ENCODE results near the gene FGD5. TPM values are rescaled to one million over a fixed set of nuclear protein-coding genes. Genes with fewer than 3 reads are reported as not detected.
A peak's percentile ranks its signal among the peaks of the same experiment; 100 is the strongest.

FGD5 gene
- total and polyA plus RNA-seq, 9 of the 15 experiments (the other 6 are each of a cell fraction or from before 2014, with no cell fraction given) = 0.18 TPM; not detected in 8

DNA sequence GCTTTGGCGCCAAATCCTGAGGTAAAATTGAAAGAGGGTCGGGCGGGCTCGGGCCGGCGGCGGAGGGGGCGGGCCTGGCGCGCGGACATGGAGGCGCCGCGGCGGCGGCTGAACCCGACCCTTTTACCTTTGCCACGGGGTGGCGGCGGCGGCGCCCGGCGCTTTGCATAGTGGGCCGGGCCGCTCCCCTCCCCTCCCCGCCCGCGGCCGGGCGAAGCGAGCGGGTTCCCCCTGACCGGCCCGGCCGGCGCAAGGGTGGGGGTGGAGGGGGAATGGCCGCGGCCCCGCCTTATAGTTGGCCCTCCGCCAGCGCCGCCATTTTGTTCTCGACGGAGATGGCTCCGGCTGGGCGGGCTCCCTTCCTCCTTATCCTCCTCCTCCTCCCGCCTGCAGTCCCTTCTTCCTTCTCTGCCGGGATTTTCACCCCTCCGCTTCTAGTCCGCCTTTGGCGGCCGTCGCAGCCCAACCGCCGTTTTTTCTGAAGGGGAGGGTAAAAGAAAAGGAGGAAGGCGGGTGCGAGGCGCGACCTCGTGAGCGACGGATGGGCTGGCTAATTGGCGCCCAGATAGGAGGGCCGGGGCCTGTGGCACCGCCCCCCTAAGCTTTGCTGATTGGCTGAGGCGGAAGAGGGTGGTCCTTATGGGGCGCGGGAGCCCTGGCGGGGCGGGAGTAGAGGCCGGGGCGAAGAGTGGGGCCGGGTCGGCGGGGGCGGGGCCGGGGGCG, 129.3 kb downstream of the FGD5 start:
- WGBS (ENCODE audit: insufficient coverage, low coverage, missing lambda C conversion rate) = 1% methylated on average over 43 of the region's 79 CpGs
- Histone ChIP-seq H3K9me3 (replicated peaks; ENCODE audit: control insufficient read depth, insufficient read depth, low read depth, low read length) (no peaks in the 10 kb centered on the region), H2AFZ (ENCODE audit: low read depth, low read length) (peak overlapping the region; percentile 99), H3K4me3 (peak overlapping the region; percentile 85), H3K27me3 (ENCODE audit: control insufficient read depth in 2 of 2, insufficient read depth in 2 of 2, low read length in 2 of 2) (no peaks in the 10 kb centered on the region), H3K9ac (ENCODE audit: insufficient read depth in 1 of 2, low read depth in 2 of 2, low read length in 2 of 2) (peak overlapping the region; percentile 96 to 99), H3K9me1 (ENCODE audit: control insufficient read depth, insufficient read depth, low read length) (no peaks in the 10 kb centered on the region), H3K27ac (ENCODE audit: extremely low read depth, low read depth, low read length) (peak overlapping the region; percentile 99), H3K36me3 (ENCODE audit: control insufficient read depth, insufficient read depth, low read length) (peaks cover 49% of the 10 kb centered on the region), H4K20me1 (replicated peaks; ENCODE audit: control insufficient read depth, insufficient read depth, low read length) (no peaks in the 10 kb centered on the region; the same call in 1 of the 2 replicates), H3K4me2 (ENCODE audit: insufficient read depth, low read length) (peak overlapping the region; percentile 99; the same call in 1 of the 2 replicates), H3K79me2 (ENCODE audit: control insufficient read depth, insufficient read depth, low read length) (peaks cover 82% of the 10 kb centered on the region), H3K4me1 (replicated peaks in 1 of 2; ENCODE audit: control insufficient read depth in 2 of 2, insufficient read depth in 2 of 2, low read length in 2 of 2) (peaks cover 5 to 31% of the 10 kb centered on the region in 2 experiments)
- DNase-seq (ENCODE audit: extremely low read depth in 1 of 4, low spot score in 3 of 4) (peak; percentile 99 to 100 (median 99)), FAIRE-seq (peak; percentile 89), ATAC-seq (peak; percentile 94)
- CTCF ChIA-PET (ENCODE audit: low intra/inter-chr PET ratio) = no interaction called here
- BruUV-seq (replicated peaks) = no TSS peak
- intact Hi-C loops (cut with micrococcal nuclease) (loop anchor here (2.0 kb wide), 1 partner anchor 105 kb away; no protein-coding TSS in a partner anchor), in situ Hi-C loops (cut with MboI) (no loop called here)
- POLR2A ChIA-PET = interaction anchor here (0.5 to 1.7 kb wide), 13 partner anchors 10 to 575 kb away, joined by 3 to 12 read pairs (median 4); no protein-coding TSS in a partner anchor
- peak; percentile 88 for TF ChIP-seq TAF1 (IDR thresholded peaks at IDR 0.05; ENCODE audit: control insufficient read depth, extremely low read depth, insufficient read depth, low read length, severe bottlenecking)
- peak; percentile 48; the same call in 1 of the 2 replicates for TF ChIP-seq TARDBP (IDR thresholded peaks at IDR 0.05)
- peak; percentile 90 to 98 for TF ChIP-seq MAZ (CRISPR knock-in tag; conservative IDR thresholded peaks at IDR 0.05 in 1 of 2, IDR thresholded peaks at IDR 0.05 in 1 of 2)
- no peak for TF ChIP-seq GATA2 (CRISPR knock-in tag; IDR thresholded peaks at IDR 0.05)
- TF ChIP-seq SETDB1 (IDR thresholded peaks at IDR 0.05; ENCODE audit: low read length) = no peak
- no peak for TF ChIP-seq YBX1 (IDR thresholded peaks at IDR 0.05)
- TF ChIP-seq TCF3 (CRISPR knock-in tag; IDR thresholded peaks at IDR 0.05) = no peak
- no peak for TF ChIP-seq HDAC3 (IDR thresholded peaks at IDR 0.05; ENCODE audit: borderline replicate concordance, partially characterized antibody)
- no peak for TF ChIP-seq MYNN (IDR thresholded peaks at IDR 0.05)
- no peak for TF ChIP-seq MYNN (CRISPR knock-in tag; IDR thresholded peaks at IDR 0.05)
- TF ChIP-seq ZNF384 (IDR thresholded peaks at IDR 0.05; ENCODE audit: low read depth, low read length) = no peak
- TF ChIP-seq SRSF3 (IDR thresholded peaks at IDR 0.05; ENCODE audit: insufficient read depth, low read length) = no peak
- TF ChIP-seq, protein P1, sequence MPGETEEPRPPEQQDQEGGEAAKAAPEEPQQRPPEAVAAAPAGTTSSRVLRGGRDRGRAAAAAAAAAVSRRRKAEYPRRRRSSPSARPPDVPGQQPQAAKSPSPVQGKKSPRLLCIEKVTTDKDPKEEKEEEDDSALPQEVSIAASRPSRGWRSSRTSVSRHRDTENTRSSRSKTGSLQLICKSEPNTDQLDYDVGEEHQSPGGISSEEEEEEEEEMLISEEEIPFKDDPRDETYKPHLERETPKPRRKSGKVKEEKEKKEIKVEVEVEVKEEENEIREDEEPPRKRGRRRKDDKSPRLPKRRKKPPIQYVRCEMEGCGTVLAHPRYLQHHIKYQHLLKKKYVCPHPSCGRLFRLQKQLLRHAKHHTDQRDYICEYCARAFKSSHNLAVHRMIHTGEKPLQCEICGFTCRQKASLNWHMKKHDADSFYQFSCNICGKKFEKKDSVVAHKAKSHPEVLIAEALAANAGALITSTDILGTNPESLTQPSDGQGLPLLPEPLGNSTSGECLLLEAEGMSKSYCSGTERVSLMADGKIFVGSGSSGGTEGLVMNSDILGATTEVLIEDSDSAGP (CRISPR knock-in tag; IDR thresholded peaks at IDR 0.05) = no peak
- peak; percentile 58 to 83 for TF ChIP-seq NONO (IDR thresholded peaks at IDR 0.05; ENCODE audit: low read depth in 2 of 2, low read length in 1 of 2)
- TF ChIP-seq, protein P2, sequence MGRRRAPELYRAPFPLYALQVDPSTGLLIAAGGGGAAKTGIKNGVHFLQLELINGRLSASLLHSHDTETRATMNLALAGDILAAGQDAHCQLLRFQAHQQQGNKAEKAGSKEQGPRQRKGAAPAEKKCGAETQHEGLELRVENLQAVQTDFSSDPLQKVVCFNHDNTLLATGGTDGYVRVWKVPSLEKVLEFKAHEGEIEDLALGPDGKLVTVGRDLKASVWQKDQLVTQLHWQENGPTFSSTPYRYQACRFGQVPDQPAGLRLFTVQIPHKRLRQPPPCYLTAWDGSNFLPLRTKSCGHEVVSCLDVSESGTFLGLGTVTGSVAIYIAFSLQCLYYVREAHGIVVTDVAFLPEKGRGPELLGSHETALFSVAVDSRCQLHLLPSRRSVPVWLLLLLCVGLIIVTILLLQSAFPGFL (CRISPR knock-in tag; IDR thresholded peaks at IDR 0.05) = no peak
- TF ChIP-seq CHCHD3 (CRISPR knock-in tag; IDR thresholded peaks at IDR 0.05) = no peak
- TF ChIP-seq TCF7 (IDR thresholded peaks at IDR 0.05; ENCODE audit: borderline replicate concordance) = no peak
- TF ChIP-seq NCOA6 (IDR thresholded peaks at IDR 0.05) = no peak
- no peak for TF ChIP-seq CEBPG (CRISPR knock-in tag; IDR thresholded peaks at IDR 0.05)
- no peak for TF ChIP-seq CEBPG (tag; conservative IDR thresholded peaks at IDR 0.05 in 1 of 2, IDR thresholded peaks at IDR 0.05 in 1 of 2)
- TF ChIP-seq ZNF431 (CRISPR knock-in tag; IDR thresholded peaks at IDR 0.05) = no peak
- no peak for TF ChIP-seq SRSF9 (IDR thresholded peaks at IDR 0.05; ENCODE audit: borderline replicate concordance, low read depth, low read length)

Data from K562 (cell line).